Measurements from ENCODE around the gene KCNQ1OT1.

Gene KCNQ1OT1

DNA sequence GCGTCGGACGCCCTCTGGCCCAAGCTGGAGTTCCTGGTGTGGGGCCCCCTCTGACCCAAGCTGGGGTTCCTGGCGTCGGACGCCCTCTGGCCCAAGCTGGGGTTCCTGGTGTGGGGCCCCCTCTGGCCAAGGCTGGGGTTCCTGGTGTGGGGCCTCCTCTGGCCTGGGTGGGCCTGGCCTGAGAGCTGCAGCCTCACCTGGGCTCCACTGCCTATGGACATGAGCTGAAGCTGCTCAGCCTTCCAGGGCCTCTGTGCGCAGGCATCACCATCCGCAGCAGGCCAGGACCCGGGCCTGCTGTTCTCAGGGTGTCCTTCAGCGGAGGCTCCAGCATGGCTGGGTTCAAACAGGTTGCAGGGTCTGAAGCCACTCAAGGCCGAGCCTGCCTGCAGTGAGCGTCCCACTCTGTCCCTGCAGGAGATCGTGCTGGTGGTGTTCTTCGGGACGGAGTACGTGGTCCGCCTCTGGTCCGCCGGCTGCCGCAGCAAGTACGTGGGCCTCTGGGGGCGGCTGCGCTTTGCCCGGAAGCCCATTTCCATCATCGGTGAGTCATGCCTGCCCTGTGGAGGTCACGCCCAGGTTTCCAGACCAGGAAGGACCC lies 129.5 kb downstream of the KCNQ1OT1 start:
- DNase-seq (ENCODE audit: low read depth), result no peak

DNA sequence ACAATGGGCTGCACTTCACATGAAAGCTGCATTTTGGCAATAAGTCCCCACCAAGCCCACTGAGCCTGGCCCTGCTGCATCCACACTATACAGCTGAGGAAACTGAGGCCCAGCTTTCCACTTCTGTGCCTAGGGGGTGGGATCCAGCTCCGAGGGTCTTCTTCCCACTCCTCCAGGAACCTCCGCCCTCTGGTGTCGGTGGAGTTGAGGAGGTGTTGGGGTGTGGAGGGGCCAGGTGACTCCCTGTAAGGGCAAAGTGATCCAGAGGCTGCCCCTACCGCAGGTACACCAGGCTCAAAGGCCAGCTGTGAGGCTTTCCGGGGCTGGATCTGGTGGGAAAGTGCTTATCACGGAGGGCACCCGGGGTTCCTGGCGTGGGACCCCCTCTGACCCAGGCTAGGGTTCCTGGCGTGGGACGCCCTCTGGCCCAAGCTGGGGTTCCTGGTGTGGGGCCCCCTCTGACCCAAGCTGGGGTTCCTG lies 130.0 kb downstream of the KCNQ1OT1 start:
- no peak for DNase-seq (ENCODE audit: low read depth)

DNA sequence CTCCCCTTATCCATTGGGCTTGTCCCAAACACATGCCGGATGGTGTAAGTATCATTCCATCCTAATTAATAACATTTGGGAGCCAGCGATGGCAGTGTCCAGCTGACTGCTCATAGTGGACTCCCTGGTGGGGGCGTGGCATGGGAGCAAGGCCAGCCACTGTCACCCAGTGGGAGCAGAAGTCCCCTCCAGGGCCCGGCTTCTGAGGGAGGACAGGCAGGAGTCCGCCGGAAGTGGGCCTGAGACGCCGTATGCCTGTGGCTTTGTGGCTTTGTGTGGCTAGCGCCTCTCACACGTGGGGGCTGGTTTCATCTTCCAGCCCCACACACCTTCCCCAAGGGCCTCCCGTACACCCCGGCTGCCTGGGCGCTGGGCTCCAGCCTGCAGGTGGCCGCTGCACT lies 130.5 kb downstream of the KCNQ1OT1 start:
- no peak for DNase-seq (ENCODE audit: low read depth)

DNA sequence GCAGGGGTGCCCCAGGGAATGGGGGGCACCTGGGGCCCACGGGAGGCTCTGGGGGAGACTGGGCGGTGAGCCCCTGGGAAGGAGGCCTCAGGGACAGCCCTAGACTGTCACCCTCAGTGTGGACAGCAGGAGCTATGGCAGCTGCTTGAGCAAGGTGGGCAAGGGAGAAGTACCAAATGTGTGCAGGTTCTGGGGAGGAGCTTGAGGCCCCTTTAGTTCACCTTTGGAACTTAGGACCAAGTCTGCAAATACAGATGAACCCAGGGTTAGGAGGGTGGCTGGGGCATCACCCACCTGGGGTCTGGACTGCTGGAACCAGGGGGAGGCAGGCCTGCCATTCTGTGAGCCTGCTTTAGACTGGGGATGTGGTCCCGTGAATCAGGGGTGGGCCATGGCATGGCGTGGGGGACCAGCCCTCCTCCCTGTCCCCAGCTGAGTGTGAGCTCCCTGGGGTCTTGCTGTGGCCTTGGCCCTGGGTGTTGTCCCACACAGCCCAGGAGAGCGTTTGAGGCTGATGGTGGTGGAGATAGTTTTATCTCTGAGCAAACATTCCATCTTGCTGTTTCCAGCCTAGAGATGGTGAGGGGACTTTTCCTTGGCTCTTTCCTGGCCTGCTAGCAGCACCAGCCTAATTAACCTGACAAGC lies 132.6 kb downstream of the KCNQ1OT1 start:
- no peak for DNase-seq (ENCODE audit: low read depth)

DNA sequence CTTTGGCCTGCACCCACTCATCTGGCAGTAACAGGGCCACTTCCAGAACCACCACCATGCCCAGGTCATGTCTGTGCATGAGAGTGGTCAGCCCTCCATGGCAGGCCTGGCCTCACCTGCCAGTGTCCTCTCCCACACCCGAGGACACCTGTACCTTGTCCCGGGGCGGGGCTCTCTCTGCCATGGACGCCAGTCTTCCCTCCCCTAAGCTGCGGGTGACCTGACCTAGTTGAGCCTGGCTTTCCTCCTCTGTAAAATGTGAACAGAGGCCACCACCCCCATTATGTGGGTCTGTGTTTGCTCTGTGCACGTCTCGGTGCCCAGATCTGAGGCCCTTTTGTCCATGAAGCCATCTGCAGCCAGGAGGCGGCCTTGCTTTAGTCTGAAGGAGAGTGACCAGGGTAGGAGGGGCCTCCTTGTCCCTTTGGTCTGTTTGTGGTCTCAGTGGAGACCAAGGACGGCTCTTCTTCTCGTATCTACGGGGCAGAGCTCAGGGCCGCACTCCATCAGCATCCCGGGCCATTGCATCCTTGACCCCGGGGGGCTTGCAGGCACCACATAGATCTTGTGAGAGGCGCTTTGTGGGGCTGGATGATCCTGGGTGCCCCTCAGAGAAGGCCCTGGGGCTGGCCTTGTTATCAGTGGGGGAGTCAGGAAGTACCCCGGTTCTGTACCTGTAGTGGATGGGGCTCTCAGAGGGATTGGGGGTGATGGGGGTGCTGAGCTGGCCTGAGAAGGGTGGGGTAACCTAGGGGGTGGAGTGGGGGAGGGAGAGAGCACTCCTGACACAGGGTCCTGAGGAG lies 133.4 kb downstream of the KCNQ1OT1 start:
- no peak for DNase-seq (ENCODE audit: low read depth)

DNA sequence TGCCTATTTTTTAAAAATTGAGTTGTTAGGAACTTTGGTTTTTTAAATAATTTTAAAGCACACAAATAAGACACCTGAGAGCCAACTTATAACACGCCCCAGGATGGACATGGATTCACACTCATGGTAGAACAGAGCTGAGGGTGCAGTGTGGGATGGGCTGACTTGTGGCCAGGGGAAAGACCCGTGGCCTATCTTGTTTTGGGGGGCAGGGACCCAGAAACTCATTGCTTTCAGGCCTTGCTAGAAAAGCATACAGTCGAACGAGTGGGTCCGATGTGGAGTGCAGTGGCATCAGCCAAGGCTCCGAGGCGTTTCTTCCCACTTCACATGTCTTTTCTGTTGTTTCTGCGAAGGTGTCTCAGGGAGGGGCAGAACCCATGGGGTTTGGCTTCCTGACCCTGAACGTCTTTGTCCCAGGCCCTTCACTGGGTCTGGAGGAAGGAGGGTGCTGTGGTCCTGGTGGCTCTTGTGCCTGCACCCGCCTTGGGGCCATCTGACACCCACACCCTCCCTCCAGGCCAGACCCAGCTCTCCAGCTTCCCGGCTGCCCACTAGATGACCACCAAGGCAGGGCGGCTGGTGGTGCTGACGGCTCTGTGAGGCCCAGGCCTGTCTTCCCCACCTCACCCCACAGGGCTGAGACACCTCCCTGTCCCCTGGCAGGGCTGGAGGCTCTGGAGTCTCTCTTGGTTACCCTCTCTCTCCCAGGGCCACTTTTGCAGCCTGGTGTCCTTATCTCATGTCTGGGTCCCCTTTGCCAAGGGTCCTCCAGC lies 134.2 kb downstream of the KCNQ1OT1 start:
- DNase-seq (ENCODE audit: low read depth), result no peak

DNA sequence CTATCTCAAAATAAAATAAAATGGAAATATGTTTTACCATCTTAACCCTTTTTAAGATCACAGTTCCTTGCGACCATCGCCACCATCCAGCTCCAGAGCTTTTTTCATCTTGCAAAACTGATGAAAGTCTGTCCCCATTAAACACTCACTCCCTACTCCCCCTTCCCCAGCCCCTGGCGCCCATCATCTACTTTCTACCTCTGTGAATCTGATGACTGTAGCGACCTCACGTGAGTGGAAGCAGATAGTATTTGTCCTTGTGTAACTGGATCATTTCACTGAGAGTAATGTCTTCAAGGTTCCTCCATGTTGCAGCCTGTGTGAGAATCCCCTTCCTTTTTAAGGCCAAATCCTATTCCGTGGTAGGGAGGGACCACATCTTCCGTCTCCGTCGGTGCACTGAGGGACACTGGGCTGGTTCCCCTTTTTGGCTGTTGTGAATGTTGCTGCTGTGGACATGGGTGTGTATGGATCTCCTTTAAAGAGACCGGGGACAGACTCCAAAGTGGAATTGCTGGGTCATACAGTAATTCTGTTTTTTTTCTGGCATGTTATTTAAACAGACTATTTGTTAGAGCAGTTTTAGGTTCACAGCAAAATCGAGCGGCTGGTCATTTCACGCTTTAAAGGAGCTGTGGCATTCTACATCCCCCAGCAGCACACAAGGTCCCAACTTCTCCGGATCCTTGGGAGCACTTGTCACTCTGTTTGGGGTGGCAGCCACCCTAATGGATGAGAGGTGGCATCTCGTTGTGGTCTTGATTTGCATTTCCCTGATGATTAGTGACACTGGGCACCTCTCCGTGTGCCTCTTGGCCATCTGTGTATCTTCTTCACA lies 135.0 kb downstream of the KCNQ1OT1 start:
- no peak for DNase-seq (ENCODE audit: low read depth)

DNA sequence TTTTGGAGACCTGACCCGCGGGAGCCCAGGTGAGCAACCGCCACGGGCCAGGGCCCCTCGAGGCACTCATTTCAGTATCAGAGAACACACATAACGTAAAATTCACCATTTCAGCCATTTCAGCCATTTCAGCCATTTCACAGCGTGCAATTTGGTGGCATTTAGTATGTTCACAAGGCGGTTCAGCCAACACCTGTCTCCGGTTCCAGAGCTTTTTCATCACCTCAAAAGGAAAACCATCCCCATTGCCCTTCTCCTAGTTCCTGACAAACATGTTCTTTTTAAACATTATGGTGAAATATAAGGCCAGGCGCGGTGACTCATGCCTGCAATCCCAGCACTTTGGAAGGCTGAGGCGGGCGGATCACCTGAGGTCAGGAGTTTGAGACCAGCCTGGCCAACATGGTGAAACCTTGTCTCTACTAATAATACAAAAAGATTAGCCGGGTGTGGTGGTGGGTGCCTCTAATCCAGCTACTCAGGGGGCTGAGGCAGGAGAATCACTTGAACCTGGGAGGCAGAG lies 135.7 kb downstream of the KCNQ1OT1 start:
- DNase-seq (ENCODE audit: low read depth), result no peak

DNA sequence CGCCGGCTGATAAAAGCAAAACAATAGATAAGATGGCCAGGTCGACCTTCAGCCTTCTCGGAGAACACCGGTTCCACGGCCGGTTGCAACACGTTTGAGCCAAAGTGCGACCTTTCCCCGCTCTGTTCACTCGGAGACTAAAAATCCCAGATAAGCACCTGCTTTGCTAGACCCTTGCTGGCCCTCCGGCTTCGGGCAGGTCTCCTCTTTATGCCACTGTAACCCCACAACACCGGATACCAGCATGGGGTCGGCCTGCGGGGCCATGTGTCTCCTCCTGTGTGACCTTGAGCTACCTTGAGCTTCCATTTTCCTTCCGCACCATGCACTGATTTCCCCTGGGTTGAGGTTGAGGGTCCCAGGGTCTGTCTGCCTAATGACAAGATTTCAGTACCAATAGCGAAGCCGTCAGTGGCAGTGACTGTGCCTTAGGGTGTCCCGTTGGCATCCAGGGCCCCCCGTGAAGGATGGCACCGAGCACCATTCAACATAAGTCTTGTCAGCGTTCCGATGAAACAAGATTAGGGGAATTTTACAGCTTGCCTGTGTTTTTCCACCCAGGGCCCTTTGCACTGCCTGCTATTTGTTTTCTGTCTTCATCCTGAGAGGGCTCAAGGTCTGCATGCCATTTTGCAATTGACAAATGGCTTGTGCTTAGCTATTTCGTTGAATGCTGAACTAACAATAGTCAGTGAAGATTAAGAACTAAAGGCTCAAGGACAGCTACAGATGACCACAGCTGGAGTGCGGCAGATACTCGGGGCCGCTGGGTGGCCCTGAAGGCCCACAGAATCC lies 136.4 kb downstream of the KCNQ1OT1 start:
- DNase-seq (ENCODE audit: low read depth), result no peak

DNA sequence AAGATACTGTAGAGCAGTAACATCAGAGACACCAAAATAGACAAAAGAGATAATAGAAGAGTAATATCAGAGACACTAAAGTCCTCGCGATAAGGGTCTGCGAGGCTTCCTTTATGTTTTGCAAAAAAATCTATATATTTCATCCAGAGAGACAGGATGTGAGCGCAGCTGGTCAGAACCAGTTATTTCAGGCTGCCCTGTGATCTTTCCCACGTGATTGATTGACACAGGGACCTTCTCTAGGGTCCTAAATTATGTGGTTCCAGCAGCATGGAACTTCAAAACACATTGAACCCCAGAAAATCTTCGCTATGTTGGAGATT lies 136.9 kb downstream of the KCNQ1OT1 start:
- no peak for DNase-seq (ENCODE audit: low read depth)

DNA sequence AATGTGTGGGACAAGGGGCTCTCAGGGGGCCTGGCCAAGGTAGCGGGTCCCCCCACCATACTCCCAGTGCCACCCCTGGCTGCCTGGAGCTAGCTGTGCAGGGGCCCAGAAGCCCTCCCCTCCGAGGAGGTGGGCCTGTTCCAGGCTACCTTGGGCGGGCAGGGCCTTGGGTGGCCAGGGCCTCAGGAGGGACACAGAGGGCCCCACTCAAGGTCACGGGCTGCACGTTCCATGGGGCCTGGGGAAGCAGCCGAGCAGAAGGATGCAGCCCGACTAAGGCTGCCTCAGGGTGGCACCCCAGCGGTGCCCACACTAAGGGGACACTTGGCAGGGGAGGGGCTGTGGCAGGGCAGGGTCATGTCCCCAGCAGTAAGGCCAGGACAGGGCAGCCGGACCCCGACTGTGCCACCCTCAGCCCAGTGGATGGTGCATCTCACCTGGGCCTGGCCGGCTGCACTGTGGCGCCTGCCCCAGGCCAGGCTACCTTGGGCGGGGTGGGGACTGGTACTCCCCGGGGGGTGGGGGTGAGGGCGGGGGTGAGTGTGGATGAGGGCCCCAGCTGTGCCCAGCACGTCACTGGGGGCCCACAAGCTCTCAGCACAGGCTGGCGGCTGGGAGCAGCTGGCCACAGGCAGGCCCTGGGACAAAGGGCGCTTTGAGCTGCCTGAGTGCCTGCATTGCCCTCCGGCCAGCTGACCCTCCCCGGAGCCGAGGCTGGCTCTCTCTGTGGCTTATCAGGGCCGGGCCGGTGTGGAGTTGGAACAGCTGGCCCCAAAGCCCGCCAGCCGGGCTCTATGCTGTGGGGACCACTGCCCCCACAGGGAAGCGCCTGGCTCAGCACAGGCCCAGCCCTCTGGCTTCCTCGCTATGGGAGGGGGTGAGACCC lies 137.9 kb downstream of the KCNQ1OT1 start:
- no peak for DNase-seq (ENCODE audit: low read depth)

DNA sequence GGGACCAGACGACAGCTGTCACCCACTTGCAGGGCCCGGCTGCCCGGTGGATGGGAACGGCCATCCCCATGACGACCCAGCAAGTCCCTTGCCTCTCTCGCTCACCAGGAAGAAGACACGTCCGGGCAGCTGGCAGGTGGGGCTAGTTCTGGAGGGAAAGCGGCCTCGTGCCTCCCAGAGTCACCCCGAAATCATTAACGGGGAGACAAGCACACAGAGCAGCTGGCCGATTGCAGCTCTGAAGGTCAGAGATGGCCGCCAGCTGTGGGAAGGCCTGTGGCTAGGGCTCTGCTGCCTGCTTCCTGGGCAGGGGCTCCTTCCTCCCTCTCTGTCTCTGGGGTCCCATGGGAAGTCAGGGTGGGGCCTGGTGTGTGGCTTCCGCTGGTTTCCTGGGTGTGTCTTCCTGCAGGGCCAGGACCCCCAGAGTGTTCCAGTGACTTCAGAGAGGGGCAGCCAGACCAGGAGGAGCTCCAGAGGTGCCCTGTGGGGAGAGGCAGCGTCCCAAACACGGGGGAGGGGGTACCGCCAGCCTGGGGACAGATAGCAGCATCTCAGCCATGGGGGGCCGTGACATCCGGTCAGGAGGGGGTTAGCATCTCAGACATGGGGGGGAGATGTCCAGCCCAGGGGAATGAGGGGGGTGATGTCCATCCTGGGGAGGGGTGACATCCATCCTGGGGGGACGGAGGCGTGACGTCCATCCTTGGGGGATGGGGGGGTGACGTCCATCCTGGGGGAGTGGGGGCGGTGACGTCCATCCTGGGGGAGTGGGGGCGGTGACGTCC lies 140.1 kb downstream of the KCNQ1OT1 start:
- DNase-seq (ENCODE audit: low read depth), result no peak

DNA sequence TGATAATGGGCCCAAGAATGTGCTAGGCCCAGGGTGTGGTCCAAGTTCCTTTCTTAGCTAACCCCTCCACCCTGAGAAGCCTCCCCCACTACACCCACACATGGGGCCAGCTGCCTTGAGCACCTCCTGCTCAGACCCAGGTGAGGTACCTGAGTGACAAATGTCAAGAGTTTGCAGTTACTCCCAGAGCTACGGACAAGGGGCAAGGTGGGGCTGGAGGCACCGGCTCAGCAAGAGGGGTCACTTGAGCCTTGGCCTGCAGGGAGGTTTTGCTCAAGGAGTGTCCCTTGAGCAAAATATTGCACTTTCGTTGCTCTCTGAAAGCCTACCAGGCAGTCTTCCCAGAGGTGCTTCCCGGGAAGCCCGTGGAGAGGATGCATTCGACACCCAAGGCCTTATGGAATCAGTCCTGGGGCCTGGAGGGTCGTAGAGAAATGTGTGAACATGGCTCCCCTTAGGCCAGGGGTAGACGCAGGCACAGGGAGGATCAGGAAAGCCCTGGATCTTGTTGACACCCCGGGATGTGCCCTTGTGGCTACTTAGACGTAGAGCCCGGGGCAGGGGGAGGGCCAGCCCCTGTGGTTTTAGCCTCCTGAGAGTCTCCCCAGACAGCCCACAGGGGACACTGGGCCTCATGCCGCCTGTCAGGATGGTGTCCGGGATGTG lies 140.8 kb downstream of the KCNQ1OT1 start:
- no peak for DNase-seq (ENCODE audit: low read depth)

DNA sequence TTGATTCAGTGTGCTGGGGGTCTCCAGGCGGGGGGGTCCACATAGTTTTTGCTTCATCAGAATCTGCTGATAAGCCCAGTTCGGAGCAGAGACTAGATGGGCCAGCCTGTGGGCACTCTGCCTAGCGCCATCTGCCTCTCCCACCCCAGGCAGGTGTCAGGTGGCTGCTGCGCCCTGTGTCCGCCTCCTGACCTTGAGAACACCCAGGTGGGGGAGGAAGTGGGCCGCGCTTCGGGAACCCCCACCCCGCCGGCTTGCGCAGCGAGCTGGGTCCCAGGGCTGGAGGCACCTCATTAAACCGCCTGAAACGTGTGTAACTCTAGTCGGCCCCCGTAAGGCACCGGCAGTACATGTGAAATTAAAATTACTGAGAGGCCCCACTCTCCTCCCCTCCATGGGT lies 141.4 kb downstream of the KCNQ1OT1 start:
- DNase-seq (ENCODE audit: low read depth), result no peak

Data from activated T-helper 1 cell treated with Interleukin-2 at 50 U/mL for 16 hours (primary cell).